ENCODE data around the gene MCUB.

- TF ChIP-seq, protein P1, sequence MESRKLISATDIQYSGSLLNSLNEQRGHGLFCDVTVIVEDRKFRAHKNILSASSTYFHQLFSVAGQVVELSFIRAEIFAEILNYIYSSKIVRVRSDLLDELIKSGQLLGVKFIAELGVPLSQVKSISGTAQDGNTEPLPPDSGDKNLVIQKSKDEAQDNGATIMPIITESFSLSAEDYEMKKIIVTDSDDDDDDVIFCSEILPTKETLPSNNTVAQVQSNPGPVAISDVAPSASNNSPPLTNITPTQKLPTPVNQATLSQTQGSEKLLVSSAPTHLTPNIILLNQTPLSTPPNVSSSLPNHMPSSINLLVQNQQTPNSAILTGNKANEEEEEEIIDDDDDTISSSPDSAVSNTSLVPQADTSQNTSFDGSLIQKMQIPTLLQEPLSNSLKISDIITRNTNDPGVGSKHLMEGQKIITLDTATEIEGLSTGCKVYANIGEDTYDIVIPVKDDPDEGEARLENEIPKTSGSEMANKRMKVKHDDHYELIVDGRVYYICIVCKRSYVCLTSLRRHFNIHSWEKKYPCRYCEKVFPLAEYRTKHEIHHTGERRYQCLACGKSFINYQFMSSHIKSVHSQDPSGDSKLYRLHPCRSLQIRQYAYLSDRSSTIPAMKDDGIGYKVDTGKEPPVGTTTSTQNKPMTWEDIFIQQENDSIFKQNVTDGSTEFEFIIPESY (IDR thresholded peaks at IDR 0.05), result no peak
- no peak for TF ChIP-seq CTCF (IDR thresholded peaks at IDR 0.05; ENCODE audit: low read depth, low read length, missing input control)
- TF ChIP-seq EGR1 (IDR thresholded peaks at IDR 0.05; ENCODE audit: low read depth in 2 of 2), result no peak
- no peak for TF ChIP-seq MAX (IDR thresholded peaks at IDR 0.05)
- TF ChIP-seq FOXA2 (IDR thresholded peaks at IDR 0.05), result no peak
- no peak for TF ChIP-seq ATF3 (IDR thresholded peaks at IDR 0.05)
- TF ChIP-seq TAF1 (conservative IDR thresholded peaks at IDR 0.05), result no peak
- no peak for TF ChIP-seq SP1 (IDR thresholded peaks at IDR 0.05)
- TF ChIP-seq YY1 (IDR thresholded peaks at IDR 0.05), result no peak
- TF ChIP-seq RAD21 (IDR thresholded peaks at IDR 0.05), result no peak
- no peak for TF ChIP-seq GABPA (IDR thresholded peaks at IDR 0.05 in 1 of 2, conservative IDR thresholded peaks at IDR 0.05 in 1 of 2)
- no peak for TF ChIP-seq NR2F2 (IDR thresholded peaks at IDR 0.05)
- TF ChIP-seq REST (IDR thresholded peaks at IDR 0.05), result no peak
- no peak for TF ChIP-seq JUND (IDR thresholded peaks at IDR 0.05)
Measured at GRCh38 chr4:109616243-109616642, 56.2 kb downstream of the MCUB start.
